Esophagus (tissue), 2 donors: ENCODE data around the gene KCNJ5. TPM values are rescaled to one million over a fixed set of nuclear protein-coding genes. Genes with fewer than 3 reads are reported as not detected.

Experiments used
- polyA plus RNA-seq, 2 donors: library from polyadenylated mRNA; stranded (reverse); fragments of 200-250 nt; gene quantifications; one replicate each; pipeline ENCODE4 v1.2.3, GENCODE V29; 2013
- donor health status: healthy with polysubstance abuse.
- donor health status: Bipolar disorder and iron deficiency.

The KCNJ5 gene
- polyA plus RNA-seq, 2 donors: 0.08 to 0.27 TPM

Other genes starting within 250 kb of the KCNJ5 start
- 1 to 10 TPM; 2.1 to 2.6 TPM for gene FLI1, start 197.3 kb upstream of the KCNJ5 start, polyA plus RNA-seq
- under 1 TPM; 0.07 to 0.10 TPM for gene KCNJ1, start 24.1 kb upstream of the KCNJ5 start, polyA plus RNA-seq
- gene TP53AIP1, start 51.5 kb downstream of the KCNJ5 start, polyA plus RNA-seq: 10 to 100 TPM; 32.8 to 39.4 TPM